ENCODE data around the gene SLC12A4. TPM values are rescaled to one million over a fixed set of nuclear protein-coding genes. Genes with fewer than 3 reads are reported as not detected.

Gene SLC12A4
- total RNA-seq, 1 experiment from 2014 or later, result 46.2 TPM

GRCh38 chr16:67932462-67932840 is 36.0 kb downstream of the SLC12A4 start:
- no peak for DNase-seq (ENCODE audit: low spot score)
- in situ Hi-C loops (cut with HindIII; ENCODE audit: low sequenced_read_pairs), result no loop called here

GRCh38 chr16:67931712-67932461 is 36.5 kb downstream of the SLC12A4 start, which contains the start of gene CTRL:
TSS of gene CTRL (minus strand) at chr16:67931862. CDS start at chr16:67931852, 10 bp downstream.
- in situ Hi-C loops (cut with HindIII; ENCODE audit: low sequenced_read_pairs), result no loop called here
- no peak for DNase-seq (ENCODE audit: low spot score)

GRCh38 chr16:67930678-67931211 is 37.7 kb downstream of the SLC12A4 start:
- in situ Hi-C loops (cut with HindIII; ENCODE audit: low sequenced_read_pairs), result no loop called here
- no peak for DNase-seq (ENCODE audit: low spot score)

DNA sequence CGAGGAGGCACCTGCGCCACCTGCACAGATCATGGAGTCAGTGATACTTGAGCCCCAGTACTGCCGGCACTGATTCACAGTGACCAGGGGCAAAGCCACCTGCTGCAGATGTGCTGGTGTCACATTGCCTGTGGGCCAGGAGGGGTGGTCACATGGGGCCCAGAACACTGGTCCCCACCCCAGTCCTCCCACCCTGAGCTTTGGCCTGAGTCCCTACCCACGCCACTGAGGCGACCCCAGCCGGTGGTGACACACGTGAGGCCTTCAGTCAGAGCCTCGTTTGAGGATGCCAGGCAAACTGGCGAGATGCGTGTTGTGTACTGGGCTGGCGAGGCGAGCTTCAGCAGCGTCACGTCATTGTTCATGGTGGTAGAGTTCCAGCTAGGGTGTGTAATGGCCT is 38.2 kb downstream of the SLC12A4 start:
- in situ Hi-C loops (cut with HindIII; ENCODE audit: low sequenced_read_pairs), result no loop called here
- no peak for DNase-seq (ENCODE audit: low spot score)

- DNase-seq (ENCODE audit: low spot score), result peak; percentile 86
- in situ Hi-C loops (cut with HindIII; ENCODE audit: low sequenced_read_pairs), result no loop called here
Measured at GRCh38 chr16:67928561-67929364, 39.7 kb downstream of the SLC12A4 start.

- no peak for DNase-seq (ENCODE audit: low spot score)
Measured at GRCh38 chr16:67928147-67928546, 40.3 kb downstream of the SLC12A4 start.

DNA sequence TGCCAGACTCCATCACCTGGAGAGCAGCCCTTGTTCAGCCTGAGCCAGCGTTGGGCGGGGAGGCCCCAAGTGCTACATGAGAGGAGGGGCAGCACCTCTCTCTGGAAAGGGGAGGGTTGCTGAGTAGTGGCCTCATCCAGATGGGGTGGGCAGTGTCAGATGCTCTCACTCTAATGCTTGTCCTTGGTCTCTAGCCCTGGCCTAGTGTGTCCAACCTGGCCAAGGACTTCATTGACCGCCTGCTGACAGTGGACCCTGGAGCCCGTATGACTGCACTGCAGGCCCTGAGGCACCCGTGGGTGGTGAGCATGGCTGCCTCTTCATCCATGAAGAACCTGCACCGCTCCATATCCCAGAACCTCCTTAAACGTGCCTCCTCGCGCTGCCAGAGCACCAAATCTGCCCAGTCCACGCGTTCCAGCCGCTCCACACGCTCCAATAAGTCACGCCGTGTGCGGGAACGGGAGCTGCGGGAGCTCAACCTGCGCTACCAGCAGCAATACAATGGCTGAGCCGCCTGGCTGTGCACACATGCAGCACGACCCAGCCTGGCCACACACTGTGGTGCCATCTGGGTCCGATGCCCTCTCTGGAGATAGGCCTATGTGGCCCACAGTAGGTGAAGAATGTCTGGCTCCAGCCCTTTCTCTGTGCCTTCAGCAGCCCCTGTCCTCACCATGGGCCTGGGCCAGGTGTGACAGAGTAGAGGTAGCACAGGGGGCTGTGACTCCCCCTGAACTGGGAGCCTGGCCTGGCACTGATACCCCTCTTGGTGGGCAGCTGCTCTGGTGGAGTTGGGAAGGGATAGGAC is 41.1 kb downstream of the SLC12A4 start:
- peak; percentile 79 for DNase-seq (ENCODE audit: low spot score)
- in situ Hi-C loops (cut with HindIII; ENCODE audit: low sequenced_read_pairs), result no loop called here

More at GRCh38 chr16:67928147-67928546, 40.3 kb downstream of the SLC12A4 start:
- in situ Hi-C loops (cut with HindIII; ENCODE audit: low sequenced_read_pairs), result no loop called here

DNA sequence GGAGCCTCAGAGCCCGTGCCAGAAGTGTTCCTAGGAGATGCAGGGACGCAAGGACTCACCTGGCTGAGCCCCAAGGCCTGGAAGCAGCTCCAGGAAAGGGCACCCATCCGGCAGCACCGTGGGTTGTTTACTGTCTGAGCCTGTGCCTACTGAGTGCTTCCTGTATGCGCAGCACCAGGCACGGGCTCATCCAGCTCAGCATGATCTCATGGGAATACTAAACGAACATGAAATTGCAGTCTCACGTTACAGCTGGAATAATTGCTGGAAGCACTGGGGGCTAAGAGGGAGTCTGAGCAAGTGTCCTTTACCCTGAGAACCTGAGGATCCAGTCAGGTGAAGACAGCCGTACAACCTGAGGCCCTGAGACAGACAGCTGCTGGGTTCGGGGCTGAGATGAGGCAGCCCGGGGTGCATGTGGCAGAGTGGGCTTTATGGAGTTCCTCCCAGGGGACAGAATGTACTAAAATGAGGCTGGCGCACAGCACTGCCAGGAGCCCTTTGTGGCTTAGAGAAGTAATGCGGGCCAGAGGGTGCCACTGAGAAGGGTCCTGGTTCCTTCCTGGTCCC is 42.2 kb downstream of the SLC12A4 start:
- peak; percentile 26 for DNase-seq (ENCODE audit: low spot score)
- in situ Hi-C loops (cut with HindIII; ENCODE audit: low sequenced_read_pairs), result no loop called here

DNA sequence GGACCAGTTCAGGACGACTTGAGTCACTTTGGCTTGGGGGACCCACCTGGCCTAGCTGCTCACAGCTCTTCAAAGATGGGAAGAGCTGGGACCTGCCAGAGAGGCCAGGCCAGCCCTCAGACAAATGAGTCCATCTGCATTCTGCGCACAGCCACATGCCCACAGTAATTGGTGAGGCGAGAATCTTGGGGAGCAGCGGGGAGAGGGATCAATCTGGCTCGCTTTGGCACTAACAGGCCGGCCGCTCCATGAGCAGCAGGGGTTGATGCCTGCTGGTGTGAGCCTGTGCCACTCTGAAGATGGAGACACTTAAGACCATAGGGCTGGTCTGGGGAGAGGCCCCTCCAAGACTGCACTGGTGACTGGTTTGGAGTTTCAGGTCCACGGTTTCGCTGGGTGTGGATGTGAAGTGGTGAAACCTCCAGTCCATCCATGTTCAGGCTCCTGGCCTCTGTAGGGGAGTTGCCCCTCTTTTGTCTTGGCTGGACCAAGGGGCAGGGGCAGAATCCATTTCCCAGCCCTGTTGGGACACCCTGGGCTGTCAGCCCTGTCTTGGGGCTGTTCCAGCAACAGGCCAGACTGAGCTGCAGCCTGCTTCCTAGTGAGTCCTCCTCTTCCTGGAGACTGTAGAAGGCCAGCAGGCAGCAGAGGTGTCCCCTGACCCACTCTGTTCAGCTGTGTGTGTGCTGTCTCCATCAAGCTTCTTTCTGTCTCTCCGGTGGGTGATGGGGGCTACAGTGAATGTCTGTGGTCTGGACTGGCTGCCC is 44.1 kb downstream of the SLC12A4 start:
- peak; percentile 27 for DNase-seq (ENCODE audit: low spot score)

DNA sequence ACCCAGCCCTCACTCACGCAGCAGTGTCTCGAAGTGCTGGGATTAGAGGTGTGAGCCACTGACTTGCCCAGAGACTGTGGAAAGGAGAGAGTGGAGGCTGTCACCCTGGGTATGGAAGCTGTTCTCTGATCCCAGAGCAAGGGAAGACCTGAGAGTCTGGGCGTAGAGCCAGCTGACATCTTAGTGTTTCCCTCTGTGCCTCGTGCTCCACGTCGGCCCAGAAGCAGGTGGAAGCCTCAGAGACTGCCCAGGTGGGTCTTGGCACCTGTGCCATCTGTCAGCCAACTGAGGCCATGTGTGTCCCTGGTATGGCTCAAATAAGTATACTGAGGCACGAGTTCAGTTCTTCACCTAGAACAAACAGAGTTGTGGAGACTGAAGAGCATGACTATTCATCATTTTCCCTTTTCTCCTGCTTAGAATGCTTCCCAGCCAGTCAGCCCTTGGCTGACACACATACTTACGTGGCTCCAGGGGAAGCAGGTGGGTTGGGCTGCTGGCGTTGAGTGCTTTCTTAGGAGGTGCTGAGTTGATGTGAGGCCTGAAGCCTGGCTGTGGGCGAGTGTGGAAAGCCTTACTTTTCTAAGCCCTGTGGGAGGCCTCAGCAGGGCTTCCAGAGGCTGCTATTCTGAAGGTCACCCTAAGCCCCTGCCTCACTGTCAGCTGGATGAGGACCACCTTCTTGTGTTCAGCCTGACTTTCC is 44.9 kb downstream of the SLC12A4 start:
- in situ Hi-C loops (cut with HindIII; ENCODE audit: low sequenced_read_pairs), result loop anchor here (5.0 kb wide), 1 partner anchor 101 kb away; no protein-coding TSS in a partner anchor
- peak; percentile 78 for DNase-seq (ENCODE audit: low spot score)

More for the DNA sequence above, 44.1 kb downstream of the SLC12A4 start:
- in situ Hi-C loops (cut with HindIII; ENCODE audit: low sequenced_read_pairs), result loop anchor here (5.0 kb wide), 1 partner anchor 102 kb away; no protein-coding TSS in a partner anchor

DNA sequence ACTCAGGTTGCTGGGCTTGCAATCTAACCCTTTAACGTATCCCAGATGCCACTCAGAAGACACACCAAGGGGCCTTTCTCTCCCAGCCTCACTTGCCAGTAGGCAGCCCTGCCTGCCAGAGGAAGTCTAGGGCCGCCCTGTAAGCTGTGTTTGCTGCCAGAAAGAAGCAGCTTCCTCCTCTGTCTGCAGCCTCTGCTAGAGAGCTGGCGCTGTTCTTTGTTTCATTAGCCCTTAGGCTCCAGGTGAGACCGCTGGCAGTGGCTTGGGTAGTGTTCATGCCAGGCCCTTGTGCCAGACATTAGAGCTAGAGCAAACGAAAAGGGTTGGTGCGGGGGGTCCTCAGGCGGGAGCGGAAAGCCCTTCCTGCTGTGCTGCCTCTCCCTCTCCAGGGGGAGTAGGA is 45.7 kb downstream of the SLC12A4 start:
- DNase-seq (ENCODE audit: low spot score), result no peak
- in situ Hi-C loops (cut with HindIII; ENCODE audit: low sequenced_read_pairs), result loop anchor here (5.0 kb wide), 1 partner anchor 100 kb away; no protein-coding TSS in a partner anchor

DNA sequence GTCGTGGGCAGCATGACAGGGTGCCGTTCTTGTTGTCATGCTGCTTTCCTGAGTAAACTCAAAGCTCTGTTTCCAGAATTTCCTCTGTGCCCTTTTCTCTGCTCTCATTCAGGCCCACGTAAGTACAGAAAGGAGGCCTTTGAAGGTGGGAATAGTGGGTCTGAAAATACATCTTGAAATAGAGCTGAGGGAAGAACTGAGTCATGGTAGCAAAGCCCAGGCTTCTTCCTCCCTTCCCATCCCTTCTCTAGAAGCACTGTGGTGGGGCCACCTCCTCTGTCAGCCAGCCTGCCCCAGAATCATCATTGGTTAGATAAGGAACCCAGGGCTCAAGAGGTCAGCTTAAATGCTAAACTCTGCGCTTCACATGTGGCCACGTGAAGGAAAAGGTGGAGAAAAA is 46.2 kb downstream of the SLC12A4 start:
- no peak for DNase-seq (ENCODE audit: low spot score)
- in situ Hi-C loops (cut with HindIII; ENCODE audit: low sequenced_read_pairs), result loop anchor here (5.0 kb wide), 1 partner anchor 100 kb away; no protein-coding TSS in a partner anchor

- in situ Hi-C loops (cut with HindIII; ENCODE audit: low sequenced_read_pairs), result loop anchor here (5.0 kb wide), 1 partner anchor 97 kb away; no protein-coding TSS in a partner anchor
- DNase-seq (ENCODE audit: low spot score), result no peak
Measured at GRCh38 chr16:67919622-67920221, 48.7 kb downstream of the SLC12A4 start.

GRCh38 chr16:67917852-67918236 is 50.6 kb downstream of the SLC12A4 start:
- DNase-seq (ENCODE audit: low spot score), result no peak
- in situ Hi-C loops (cut with HindIII; ENCODE audit: low sequenced_read_pairs), result no loop called here

DNA sequence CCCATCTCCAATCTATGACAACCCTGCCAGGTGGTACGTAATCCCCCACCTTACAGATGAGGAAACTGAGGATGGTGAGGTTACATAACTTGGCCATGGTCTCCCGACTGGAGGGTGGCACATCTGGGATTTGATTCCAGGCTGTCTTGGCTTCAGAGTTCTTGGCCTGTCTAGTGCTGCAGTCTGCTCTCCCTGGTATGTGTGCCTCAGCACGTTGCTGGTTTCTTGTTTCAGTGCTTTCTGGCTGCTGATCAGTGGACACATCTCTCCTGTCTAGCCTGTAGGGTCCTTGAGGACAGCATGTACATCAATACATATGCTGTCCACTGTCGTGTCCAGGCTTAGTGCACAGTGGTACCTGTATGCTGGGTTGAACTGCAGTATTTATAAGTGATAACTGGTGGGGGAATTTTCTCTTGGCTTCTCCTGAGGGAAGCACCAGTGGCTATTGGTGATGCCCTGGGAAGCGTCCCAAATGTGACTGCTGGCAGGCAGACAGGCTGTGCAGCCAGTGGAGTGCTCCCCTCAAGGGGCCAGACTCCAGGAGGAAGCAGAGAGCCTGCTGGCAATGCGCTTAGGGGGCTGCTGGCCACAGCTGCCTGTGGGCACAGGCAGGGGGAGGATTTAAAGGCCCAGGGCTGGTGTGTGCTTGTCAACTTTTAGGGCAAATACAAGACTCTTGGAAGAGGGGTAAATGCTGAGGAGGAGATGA is 51.1 kb downstream of the SLC12A4 start:
- DNase-seq (ENCODE audit: low spot score), result peak; percentile 45
- in situ Hi-C loops (cut with HindIII; ENCODE audit: low sequenced_read_pairs), result no loop called here
